WTC11 (cell line): Measurements from ENCODE around the gene PRSS53.

Experiments used
- ATF6 ChIP-seq: sonication (generic); formaldehyde crosslinking; IDR thresholded peaks from 2 replicates; pipeline ENCODE4 v1.8.1; 2023; ENCODE audit warnings: mild to moderate bottlenecking, missing genetic modification reagents
- CTCF ChIP-seq: fragments of 200-600 bp; IDR thresholded peaks from 2 replicates; pipeline ENCODE4 v1.8.0; 2022; ENCODE audit warnings: antibody characterized with exemption
- E2F5 ChIP-seq: sonication (generic); formaldehyde crosslinking; IDR thresholded peaks from 2 replicates; pipeline ENCODE4 v1.8.1; 2022; ENCODE audit warnings: mild to moderate bottlenecking, moderate library complexity, missing genetic modification reagents
- ESRRA ChIP-seq: sonication (generic); formaldehyde crosslinking; IDR thresholded peaks from 2 replicates; pipeline ENCODE4 v1.8.1; 2022; ENCODE audit warnings: mild to moderate bottlenecking, missing genetic modification reagents, borderline replicate concordance
- FOXJ3 ChIP-seq: sonication (generic); formaldehyde crosslinking; IDR thresholded peaks from 2 replicates; pipeline ENCODE4 v1.9.0; 2021; ENCODE audit warnings: missing genetic modification reagents, mild to moderate bottlenecking, borderline replicate concordance
- HMGXB4 ChIP-seq: sonication (generic); formaldehyde crosslinking; IDR thresholded peaks from 2 replicates; pipeline ENCODE4 v1.8.1; 2023; ENCODE audit warnings: mild to moderate bottlenecking, moderate library complexity, missing genetic modification reagents
- JUN ChIP-seq: sonication (generic); formaldehyde crosslinking; IDR thresholded peaks from 2 replicates; pipeline ENCODE4 v1.8.0; 2023; ENCODE audit warnings: mild to moderate bottlenecking, missing genetic modification reagents
- MAX ChIP-seq: sonication (generic); formaldehyde crosslinking; IDR thresholded peaks from 2 replicates; pipeline ENCODE4 v1.8.0; 2022; ENCODE audit warnings: mild to moderate bottlenecking, missing genetic modification reagents
- NFYB ChIP-seq: sonication (generic); formaldehyde crosslinking; conservative IDR thresholded peaks from 2 replicates; pipeline ENCODE4 v1.8.0; 2022; ENCODE audit warnings: low read depth, missing genetic modification reagents
- NR3C1 ChIP-seq: sonication (generic); formaldehyde crosslinking; conservative IDR thresholded peaks from 2 replicates; pipeline ENCODE4 v1.8.1; 2023; ENCODE audit warnings: low read depth, mild to moderate bottlenecking, missing genetic modification reagents
- SP1 ChIP-seq: sonication (generic); formaldehyde crosslinking; conservative IDR thresholded peaks from 2 replicates; pipeline ENCODE4 v1.8.1; 2022; ENCODE audit warnings: missing genetic modification reagents
- STAT6 ChIP-seq: sonication (generic); formaldehyde crosslinking; conservative IDR thresholded peaks from 2 replicates; pipeline ENCODE4 v1.8.1; 2023; ENCODE audit warnings: mild to moderate bottlenecking, low read depth, missing genetic modification reagents, moderate library complexity
- TCF7 ChIP-seq: sonication (generic); formaldehyde crosslinking; IDR thresholded peaks from 2 replicates; pipeline ENCODE4 v1.8.0; 2022; ENCODE audit warnings: mild to moderate bottlenecking, low read depth, missing genetic modification reagents, moderate library complexity
- USF2 ChIP-seq: sonication (generic); formaldehyde crosslinking; IDR thresholded peaks from 2 replicates; pipeline ENCODE4 v1.8.1; 2023; ENCODE audit warnings: mild to moderate bottlenecking, missing genetic modification reagents, moderate library complexity

- TF ChIP-seq CTCF (no peak), NR3C1 (no peak), USF2 (no peak), HMGXB4 (CRISPR knock-in tag) (no peak), E2F5 (no peak), ATF6 (CRISPR knock-in tag) (no peak), TCF7 (CRISPR knock-in tag) (no peak), SP1 (CRISPR knock-in tag) (no peak), MAX (no peak), ESRRA (CRISPR knock-in tag) (no peak), JUN (no peak), NFYB (CRISPR knock-in tag) (no peak), STAT6 (no peak), FOXJ3 (no peak)
Measured at GRCh38 chr16:31071861-31072260, 16.9 kb downstream of the PRSS53 start.
